H9 (cell line): Measurements from ENCODE around the gene SVEP1. TPM values are rescaled to one million over a fixed set of nuclear protein-coding genes. Genes with fewer than 3 reads are reported as not detected.

Source experiments
- DNase-seq: peaks from one replicate; pipeline ENCODE4 v3.0.0-alpha.2; 2017
- H2AFZ ChIP-seq: one replicate; pipeline ENCODE4 v1.6.1; 2013; ENCODE audit warnings: mild to moderate bottlenecking, low read length, control low read depth, moderate library complexity
- H2AK5ac ChIP-seq: 2 replicates; pipeline ENCODE4 v1.6.1; 2013; ENCODE audit warnings: low read length, control low read depth, mixed read lengths; ENCODE audit not compliant: insufficient read length
- H2BK120ac ChIP-seq: one replicate; pipeline ENCODE4 v1.6.1; 2013; ENCODE audit warnings: low read depth, mild to moderate bottlenecking, low read length, control low read depth, inconsistent platforms; ENCODE audit not compliant: poor library complexity, severe bottlenecking
- H2BK12ac ChIP-seq: 2 replicates; pipeline ENCODE4 v1.6.1; 2013; ENCODE audit warnings: low read length, control low read depth, mixed read lengths, low read depth; ENCODE audit not compliant: insufficient read length
- H2BK15ac ChIP-seq: 2 replicates; pipeline ENCODE4 v1.6.1; 2013; ENCODE audit warnings: low read depth, low read length, control low read depth
- H2BK20ac ChIP-seq: one replicate; pipeline ENCODE4 v1.6.1; 2013; ENCODE audit warnings: low read depth, mild to moderate bottlenecking, low read length, control low read depth, inconsistent platforms; ENCODE audit not compliant: poor library complexity, severe bottlenecking
- H2BK5ac ChIP-seq: 2 replicates; pipeline ENCODE4 v1.6.1; 2013; ENCODE audit warnings: low read length, control low read depth, mixed read lengths; ENCODE audit not compliant: insufficient read length
- H3K14ac ChIP-seq: 2 replicates; pipeline ENCODE4 v1.6.1; 2013; ENCODE audit warnings: low read length, control low read depth; ENCODE audit not compliant: insufficient read depth
- H3K18ac ChIP-seq: 2 replicates; pipeline ENCODE4 v1.6.1; 2013; ENCODE audit warnings: low read depth, mild to moderate bottlenecking, mixed read lengths, low read length, control low read depth; ENCODE audit not compliant: insufficient read length
- H3K23ac ChIP-seq: 2 replicates; pipeline ENCODE4 v1.6.1; 2013; ENCODE audit warnings: low read length, control low read depth, mixed read lengths, low read depth; ENCODE audit not compliant: insufficient read length
- H3K23me2 ChIP-seq: 2 replicates; pipeline ENCODE4 v1.6.1; 2013; ENCODE audit warnings: low read depth, mild to moderate bottlenecking, mixed read lengths, low read length, control low read depth; ENCODE audit not compliant: insufficient read length, poor library complexity, severe bottlenecking
- H3K27ac ChIP-seq: 2 replicates; pipeline ENCODE4 v1.5.1; 2013; ENCODE audit warnings: low read length, control low read depth, mixed read lengths, low read depth; ENCODE audit not compliant: insufficient read length
- H3K27me3 ChIP-seq: 2 replicates; pipeline ENCODE4 v1.6.1; 2013; ENCODE audit warnings: low read length, control low read depth, inconsistent platforms; ENCODE audit not compliant: insufficient read depth
- H3K4ac ChIP-seq: 2 replicates; pipeline ENCODE4 v1.6.1; 2013; ENCODE audit warnings: low read depth, mild to moderate bottlenecking, control low read depth, inconsistent platforms, low read length, moderate library complexity
- H3K4me1 ChIP-seq: 2 replicates; pipeline ENCODE4 v1.6.1; 2013; ENCODE audit warnings: low read length, control low read depth, inconsistent platforms; ENCODE audit not compliant: insufficient read depth
- H3K4me2 ChIP-seq: 2 replicates; pipeline ENCODE4 v1.6.1; 2013; ENCODE audit warnings: low read length, control low read depth, mixed read lengths; ENCODE audit not compliant: insufficient read length, insufficient read depth
- H3K56ac ChIP-seq: 2 replicates; pipeline ENCODE4 v1.6.1; 2013; ENCODE audit warnings: low read depth, mild to moderate bottlenecking, mixed read lengths, low read length, control low read depth; ENCODE audit not compliant: insufficient read length
- H3K79me1 ChIP-seq: 2 replicates; pipeline ENCODE4 v1.6.1; 2013; ENCODE audit warnings: low read depth, mild to moderate bottlenecking, moderate library complexity, low read length, control low read depth, inconsistent platforms; ENCODE audit not compliant: insufficient read depth, poor library complexity, severe bottlenecking
- H3K79me2 ChIP-seq: 2 replicates; pipeline ENCODE4 v1.6.1; 2013; ENCODE audit warnings: low read length, control low read depth, inconsistent platforms; ENCODE audit not compliant: insufficient read depth
- H3K9ac ChIP-seq: 2 replicates; pipeline ENCODE4 v1.6.1; 2013; ENCODE audit warnings: low read length, control low read depth, mixed read lengths; ENCODE audit not compliant: insufficient read length; ENCODE audit errors: extremely low read depth
- H3K9me3 ChIP-seq: one replicate; pipeline ENCODE4 v1.6.1; 2013; ENCODE audit warnings: low read depth, low read length, inconsistent platforms; ENCODE audit not compliant: control insufficient read depth
- H3T11ph ChIP-seq: one replicate; pipeline ENCODE4 v1.6.1; 2013; ENCODE audit warnings: mild to moderate bottlenecking, low read length, control low read depth, inconsistent platforms
- H4K20me1 ChIP-seq: one replicate; pipeline ENCODE4 v1.6.1; 2013; ENCODE audit not compliant: control insufficient read depth, insufficient read length, insufficient read depth
- H4K5ac ChIP-seq: 2 replicates; pipeline ENCODE4 v1.6.1; 2013; ENCODE audit warnings: low read depth, mild to moderate bottlenecking, mixed read lengths, low read length, control low read depth; ENCODE audit not compliant: insufficient read length
- H4K8ac ChIP-seq: replicated peaks from 2 replicates; pipeline ENCODE4 v1.6.1; 2013; ENCODE audit warnings: low read length, control low read depth, mixed read lengths, low read depth; ENCODE audit not compliant: insufficient read length
- H4K91ac ChIP-seq: 2 replicates; pipeline ENCODE4 v1.6.1; 2013; ENCODE audit warnings: low read depth, mild to moderate bottlenecking, moderate library complexity, mixed read lengths, low read length, control low read depth; ENCODE audit not compliant: insufficient read length
- H3K27ac Mint-ChIP-seq, 3 experiments: 2 replicates in 2 of 3; 3 replicates in 1 of 3; pipeline ENCODE4 v1.8.0; 2020 to 2021; ENCODE audit warnings: mixed read lengths in 3 of 3, mild to moderate bottlenecking in 1 of 3, moderate library complexity in 1 of 3
- H3K27me3 Mint-ChIP-seq: 2 replicates; pipeline ENCODE4 v1.8.0; 2021; ENCODE audit warnings: low read depth, mild to moderate bottlenecking, moderate library complexity, mixed read lengths
- H3K36me3 Mint-ChIP-seq, 3 experiments: 2 replicates in 2 of 3; 3 replicates in 1 of 3; pipeline ENCODE4 v1.8.0; 2020 to 2021; ENCODE audit warnings: low read depth in 3 of 3, mixed read lengths in 3 of 3; ENCODE audit not compliant: insufficient read depth in 1 of 3
- H3K4me1 Mint-ChIP-seq, 2 experiments: 2 replicates each; pipeline ENCODE4 v1.8.0; 2020; ENCODE audit warnings: mixed read lengths in 2 of 2
- H3K4me3 Mint-ChIP-seq, 2 experiments: 2 replicates in 1 of 2; 3 replicates in 1 of 2; pipeline ENCODE4 v1.8.0; 2020 to 2021; ENCODE audit warnings: mild to moderate bottlenecking in 2 of 2, mixed read lengths in 2 of 2, moderate library complexity in 1 of 2
- H3K9me3 Mint-ChIP-seq, 2 experiments: 2 replicates in 1 of 2; 3 replicates in 1 of 2; pipeline ENCODE4 v1.8.0; 2020; ENCODE audit warnings: mild to moderate bottlenecking in 2 of 2, mixed read lengths in 2 of 2, moderate library complexity in 1 of 2
- WGBS: extraction: QIAGEN DNeasy Blood & Tissue Kit; methylation state at CpG from one replicate; pipeline ENCODE4 v1.1.7; 2013; ENCODE audit warnings: missing lambda C conversion rate, low lambda C conversion rate, mixed read lengths; ENCODE audit not compliant: insufficient read length; ENCODE audit errors: extremely low coverage; 5-methylcytosine and 5-hydroxymethylcytosine counted together
- total RNA-seq: library from RNA; stranded (reverse); gene quantifications from 2 replicates; pipeline ENCODE4 v1.2.1, GENCODE V29; 2021
- TF ChIP-seq, protein P1 (sequence below): fragments of 200-600 bp; sonication (generic); conservative IDR thresholded peaks from 3 replicates; pipeline ENCODE4 v1.8.0; 2021; ENCODE audit warnings: antibody characterized with exemption, mild to moderate bottlenecking

SVEP1 gene
- total RNA-seq, 1 experiment from 2014 or later, result 0.17 TPM

GRCh38 chr9:110468950-110469349 is 110.6 kb downstream of the SVEP1 start:
- Histone ChIP-seq H3K23ac (no peak overlapping the region), H3T11ph (no peak overlapping the region), H2BK120ac (no peak overlapping the region), H2BK12ac (no peak overlapping the region), H4K91ac (no peak overlapping the region), H3K4me2 (no peak overlapping the region), H3K27ac (no peak overlapping the region), H3K9me3 (no peaks in the 10 kb centered on the region), H3K79me1 (no peaks in the 10 kb centered on the region), H2BK15ac (no peak overlapping the region), H2AFZ (no peak overlapping the region), H3K23me2 (no peaks in the 10 kb centered on the region), H3K14ac (no peak overlapping the region), H3K9ac (no peak overlapping the region), H3K79me2 (no peaks in the 10 kb centered on the region), H2BK20ac (no peak overlapping the region), H2BK5ac (no peak overlapping the region), H3K56ac (no peak overlapping the region), H2AK5ac (no peak overlapping the region), H4K8ac (no peak overlapping the region), H3K4me1 (no peaks in the 10 kb centered on the region), H4K20me1 (no peaks in the 10 kb centered on the region), H4K5ac (no peak overlapping the region), H3K4ac (no peak overlapping the region), H3K27me3 (no peaks in the 10 kb centered on the region), H3K18ac (no peak overlapping the region)
- WGBS, result no CpG with 5 or more reads among the region's 5 CpGs
- TF ChIP-seq, protein P1, sequence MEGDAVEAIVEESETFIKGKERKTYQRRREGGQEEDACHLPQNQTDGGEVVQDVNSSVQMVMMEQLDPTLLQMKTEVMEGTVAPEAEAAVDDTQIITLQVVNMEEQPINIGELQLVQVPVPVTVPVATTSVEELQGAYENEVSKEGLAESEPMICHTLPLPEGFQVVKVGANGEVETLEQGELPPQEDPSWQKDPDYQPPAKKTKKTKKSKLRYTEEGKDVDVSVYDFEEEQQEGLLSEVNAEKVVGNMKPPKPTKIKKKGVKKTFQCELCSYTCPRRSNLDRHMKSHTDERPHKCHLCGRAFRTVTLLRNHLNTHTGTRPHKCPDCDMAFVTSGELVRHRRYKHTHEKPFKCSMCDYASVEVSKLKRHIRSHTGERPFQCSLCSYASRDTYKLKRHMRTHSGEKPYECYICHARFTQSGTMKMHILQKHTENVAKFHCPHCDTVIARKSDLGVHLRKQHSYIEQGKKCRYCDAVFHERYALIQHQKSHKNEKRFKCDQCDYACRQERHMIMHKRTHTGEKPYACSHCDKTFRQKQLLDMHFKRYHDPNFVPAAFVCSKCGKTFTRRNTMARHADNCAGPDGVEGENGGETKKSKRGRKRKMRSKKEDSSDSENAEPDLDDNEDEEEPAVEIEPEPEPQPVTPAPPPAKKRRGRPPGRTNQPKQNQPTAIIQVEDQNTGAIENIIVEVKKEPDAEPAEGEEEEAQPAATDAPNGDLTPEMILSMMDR, result no peak
- Mint-ChIP-seq H3K4me1 (peaks cover 7 to 9% of the 10 kb centered on the region in 2 experiments), H3K4me3 (no peak overlapping the region), H3K27ac (no peak overlapping the region), H3K36me3 (no peaks in the 10 kb centered on the region), H3K27me3 (no peaks in the 10 kb centered on the region; the same call in 1 of the 2 replicates), H3K9me3 (no peaks in the 10 kb centered on the region)
- no peak for DNase-seq
